Ovary (tissue), 9 donors: Measurements from ENCODE around the gene CDC14A. TPM values are rescaled to one million over a fixed set of nuclear protein-coding genes. Genes with fewer than 3 reads are reported as not detected.

Experiments
- DNase-seq, 5 donors: peaks; one replicate each; pipeline ENCODE4 v3.0.0-alpha.2; 2019 to 2020
- H3K27ac ChIP-seq, 2 donors: fragments of 200-600 bp; one replicate each; pipeline versions ENCODE4 v1.5.1 to v1.8.0; 2019 to 2022
- H3K27me3 ChIP-seq: fragments of 200-600 bp; one replicate; pipeline ENCODE4 v1.8.0; 2022
- H3K36me3 ChIP-seq: fragments of 200-600 bp; sonication (generic); one replicate; pipeline ENCODE4 v1.5.1; 2019
- H3K4me1 ChIP-seq: one replicate; pipeline ENCODE4 v1.8.1; 2013; ENCODE audit warnings: mild to moderate bottlenecking, moderate library complexity; ENCODE audit not compliant: insufficient read depth
- H3K4me3 ChIP-seq: fragments of 200-600 bp; sonication (generic); one replicate; pipeline ENCODE4 v1.5.1; 2017
- H3K9me3 ChIP-seq, 2 donors: fragments of 200-600 bp in 1 of 2; sonication (generic) in 1 of 2; one replicate each; pipeline versions ENCODE4 v1.5.1 to v1.8.1; 2013 to 2019; ENCODE audit warnings: mild to moderate bottlenecking in 1 of 2, moderate library complexity in 1 of 2
- CTCF ChIP-seq, 3 donors: fragments of 450-650 bp in 2 of 3; fragments of 200-600 bp in 1 of 3; IDR thresholded peaks; one replicate each; pipeline versions ENCODE4 v1.5.1 to v1.8.0; 2016 to 2022; ENCODE audit warnings: antibody characterized with exemption in 3 of 3, mild to moderate bottlenecking in 1 of 3
- EP300 ChIP-seq: sonication (generic); formaldehyde crosslinking; IDR thresholded peaks from one replicate; pipeline ENCODE4 v1.6.1; 2017; ENCODE audit warnings: antibody characterized with exemption
- POLR2A ChIP-seq: fragments of 450-650 bp; IDR thresholded peaks from one replicate; pipeline ENCODE4 v1.6.1; 2017; ENCODE audit warnings: antibody characterized with exemption, mild to moderate bottlenecking, moderate library complexity
- WGBS, 3 donors: extraction: QIAGEN DNeasy Blood & Tissue Kit in 1 of 3; methylation state at CpG; one replicate each; pipeline versions ENCODE4 v1.1.5 to v1.1.7; 2013 to 2017; 5-methylcytosine and 5-hydroxymethylcytosine counted together
- intact Hi-C, 4 donors: fragments of 100-400 bp; cut with DNase I; formaldehyde crosslinking; loops; one replicate each; pipeline versions ENCODE4 v1.11.0 to v1.15.1; 2022 to 2023
- polyA plus RNA-seq, 2 donors: library from polyadenylated mRNA; stranded (reverse); fragments of 200-250 nt in 1 of 2; fragments of 350-450 nt in 1 of 2; fragmentation: Illumina TruSeq in 1 of 2; extraction: RNeasy Lipid Tissue Mini Kit (QIAGEN cat#74804) in 1 of 2; gene quantifications; one replicate each; pipeline ENCODE4 v1.2.3, GENCODE V29; 2013 to 2014
- total RNA-seq, 7 donors: library from RNA; depleted of rRNA in 2 of 7; stranded (reverse); fragments of >200 nt in 2 of 7; fragmentation: NEBNext Ultra II Directional in 3 of 7; extraction: Animal tissue kit (Norgen Biotek cat#: 25700) in 3 of 7; gene quantifications; one replicate each; pipeline versions ENCODE4 v1.1.0 to v1.2.4, GENCODE V29; 2016 to 2023
- donor health status: DM: no; HTN: no; CAD: no; lungs with moderate emphysema.
- donor health status: DM: no; HTN: no; CAD: no.
- donor health status: Bipolar disorder and iron deficiency.
- donor health status: DM: yes; HTN: yes; CAD: no.
- donor health status: DM: no; HTN: no; CAD: no.
- donor health status: DM: yes; HTN: yes; CAD: no.

The CDC14A gene
- total and polyA plus RNA-seq, 9 donors: 4.6 to 47.4 (median 8.6) TPM

- 72 to 75% (median 74%) methylated on average over 3 of the region's 3 CpGs for WGBS, 3 donors
- Histone ChIP-seq H3K27me3 (no peaks in the 10 kb centered on the region), H3K9me3 (no peaks in the 10 kb centered on the region), H3K27ac (no peak overlapping the region), H3K4me1 (no peaks in the 10 kb centered on the region), H3K36me3 (no peaks in the 10 kb centered on the region), H3K4me3 (no peak overlapping the region)
- intact Hi-C loops: no loop called here
- TF ChIP-seq EP300 (no peak), CTCF (IDR thresholded peaks at IDR 0.05) (no peak), POLR2A (no peak)
- DNase-seq: no peak
These were observed 130.9 kb downstream of the CDC14A start for GRCh38 chr1:100483230-100483629.

GRCh38 chr1:100485855-100486258 lies 133.6 kb downstream of the CDC14A start:
- DNase-seq: no peak
- TF ChIP-seq POLR2A (no peak), CTCF (IDR thresholded peaks at IDR 0.05) (no peak), EP300 (no peak)
- intact Hi-C loops: no loop called here

GRCh38 chr1:100494393-100495084 lies 142.2 kb downstream of the CDC14A start:
- Histone ChIP-seq H3K4me3 (no peak overlapping the region), H3K4me1 (no peaks in the 10 kb centered on the region), H3K27ac (no peak overlapping the region), H3K27me3 (no peaks in the 10 kb centered on the region), H3K9me3 (no peaks in the 10 kb centered on the region), H3K36me3 (no peaks in the 10 kb centered on the region)
- no peak for TF ChIP-seq POLR2A
- TF ChIP-seq CTCF (IDR thresholded peaks at IDR 0.05): no peak
- no peak for TF ChIP-seq EP300
- 73 to 87% (median 79%) methylated on average over 4 of the region's 4 CpGs for WGBS, 3 donors
- intact Hi-C loops: no loop called here
- no peak for DNase-seq

More at GRCh38 chr1:100485855-100486258, 133.6 kb downstream of the CDC14A start:
- no peak overlapping the region for H3K27ac ChIP-seq
- no peaks in the 10 kb centered on the region for H3K36me3 ChIP-seq
- H3K9me3 ChIP-seq: no peaks in the 10 kb centered on the region
- WGBS, 3 donors: 87 to 90% (median 88%) methylated on average over 2 of the region's 2 CpGs
- H3K27me3 ChIP-seq: no peaks in the 10 kb centered on the region
- H3K4me1 ChIP-seq: no peaks in the 10 kb centered on the region
- H3K4me3 ChIP-seq: no peak overlapping the region

- H3K36me3 ChIP-seq: no peaks in the 10 kb centered on the region
- H3K9me3 ChIP-seq: no peaks in the 10 kb centered on the region
- intact Hi-C loops: no loop called here
- TF ChIP-seq EP300 (no peak), CTCF (IDR thresholded peaks at IDR 0.05) (no peak), POLR2A (no peak)
- no peaks in the 10 kb centered on the region for H3K4me1 ChIP-seq
- H3K4me3 ChIP-seq: no peak overlapping the region
- no peak for DNase-seq
- 97 to 100% (median 99%) methylated on average over 2 of the region's 2 CpGs for WGBS, 3 donors
- no peak overlapping the region for H3K27ac ChIP-seq
- H3K27me3 ChIP-seq: no peaks in the 10 kb centered on the region
These were observed 144.6 kb downstream of the CDC14A start for GRCh38 chr1:100496896-100497295.
